Fibroblast of lung (primary cell): Measurements from ENCODE around the gene OR8U1.

Source experiments
- EZH2 ChIP-seq: IDR thresholded peaks from 2 replicates; pipeline ENCODE4 v1.5.1; 2012; ENCODE audit warnings: low read length, control low read depth, mild to moderate bottlenecking; ENCODE audit errors: missing control alignments
- TF ChIP-seq, protein P1 (sequence below), 2 donors: IDR thresholded peaks in 1 of 2; conservative IDR thresholded peaks in 1 of 2; 1 replicate in 1 of 2; 2 replicates in 1 of 2; pipeline ENCODE4 v1.5.1; 2011 to 2012; ENCODE audit warnings: low read length in 2 of 2, control low read depth in 1 of 2, inconsistent platforms in 1 of 2, low read depth in 1 of 2, mild to moderate bottlenecking in 1 of 2

- TF ChIP-seq, protein P1, sequence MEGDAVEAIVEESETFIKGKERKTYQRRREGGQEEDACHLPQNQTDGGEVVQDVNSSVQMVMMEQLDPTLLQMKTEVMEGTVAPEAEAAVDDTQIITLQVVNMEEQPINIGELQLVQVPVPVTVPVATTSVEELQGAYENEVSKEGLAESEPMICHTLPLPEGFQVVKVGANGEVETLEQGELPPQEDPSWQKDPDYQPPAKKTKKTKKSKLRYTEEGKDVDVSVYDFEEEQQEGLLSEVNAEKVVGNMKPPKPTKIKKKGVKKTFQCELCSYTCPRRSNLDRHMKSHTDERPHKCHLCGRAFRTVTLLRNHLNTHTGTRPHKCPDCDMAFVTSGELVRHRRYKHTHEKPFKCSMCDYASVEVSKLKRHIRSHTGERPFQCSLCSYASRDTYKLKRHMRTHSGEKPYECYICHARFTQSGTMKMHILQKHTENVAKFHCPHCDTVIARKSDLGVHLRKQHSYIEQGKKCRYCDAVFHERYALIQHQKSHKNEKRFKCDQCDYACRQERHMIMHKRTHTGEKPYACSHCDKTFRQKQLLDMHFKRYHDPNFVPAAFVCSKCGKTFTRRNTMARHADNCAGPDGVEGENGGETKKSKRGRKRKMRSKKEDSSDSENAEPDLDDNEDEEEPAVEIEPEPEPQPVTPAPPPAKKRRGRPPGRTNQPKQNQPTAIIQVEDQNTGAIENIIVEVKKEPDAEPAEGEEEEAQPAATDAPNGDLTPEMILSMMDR (conservative IDR thresholded peaks at IDR 0.05 in 1 of 2, IDR thresholded peaks at IDR 0.05 in 1 of 2; ENCODE audit: low read depth in 1 of 2, low read length in 2 of 2), result no peak
- TF ChIP-seq EZH2, result no peak
Observed at GRCh38 chr11:56394381-56394780, 19.0 kb downstream of the OR8U1 start.
